ENCODE data around the gene WDFY4. TPM values are rescaled to one million over a fixed set of nuclear protein-coding genes. Genes with fewer than 3 reads are reported as not detected.

WDFY4 gene
- total and polyA plus RNA-seq, 8 donors, result 0.15 to 8.0 (median 2.7) TPM

GRCh38 chr10:48769706-48770435 lies 85.2 kb downstream of the WDFY4 start:
- intact Hi-C loops (cut with DNase I; ENCODE audit: low total_unique reads), result no loop called here
- 77 to 86% (median 83%) methylated on average over 15 of the region's 15 CpGs for WGBS, 5 donors
- TF ChIP-seq POLR2A (IDR thresholded peaks at IDR 0.05) (no peak), POLR2AphosphoS5 (IDR thresholded peaks at IDR 0.05) (no peak), EP300 (IDR thresholded peaks at IDR 0.05) (no peak), CTCF (IDR thresholded peaks at IDR 0.05) (no peak)
- Histone ChIP-seq H3K4me1 (no peaks in the 10 kb centered on the region), H3K4me3 (no peak overlapping the region), H3K27me3 (peaks cover 0 to 4% (median 0%) of the 10 kb centered on the region in 3 donors), H3K27ac (no peak overlapping the region), H3K36me3 (no peaks in the 10 kb centered on the region), H3K9me3 (no peaks in the 10 kb centered on the region)
- no peak for DNase-seq

GRCh38 chr10:48770561-48771089 lies 86.0 kb downstream of the WDFY4 start:
- intact Hi-C loops (cut with DNase I; ENCODE audit: low total_unique reads), result no loop called here
- peaks cover 0 to 4% (median 0%) of the 10 kb centered on the region in 3 donors for H3K27me3 ChIP-seq
- H3K4me1 ChIP-seq, result no peaks in the 10 kb centered on the region
- H3K4me3 ChIP-seq, result no peak overlapping the region
- no peak for TF ChIP-seq CTCF (IDR thresholded peaks at IDR 0.05)
- TF ChIP-seq POLR2A (IDR thresholded peaks at IDR 0.05), result no peak
- TF ChIP-seq EP300 (IDR thresholded peaks at IDR 0.05), result no peak
- TF ChIP-seq POLR2AphosphoS5 (IDR thresholded peaks at IDR 0.05), result no peak
- no peaks in the 10 kb centered on the region for H3K36me3 ChIP-seq
- no peak overlapping the region for H3K27ac ChIP-seq
- no peaks in the 10 kb centered on the region for H3K9me3 ChIP-seq
- 52 to 65% (median 61%) methylated on average over 1 of the region's 1 CpG for WGBS, 5 donors
- DNase-seq, result no peak

GRCh38 chr10:48771234-48771633 lies 86.6 kb downstream of the WDFY4 start:
- H3K27me3 ChIP-seq, result peaks cover 0 to 4% (median 0%) of the 10 kb centered on the region in 3 donors
- H3K9me3 ChIP-seq, result no peaks in the 10 kb centered on the region
- no peak for TF ChIP-seq EP300 (IDR thresholded peaks at IDR 0.05)
- no peak for TF ChIP-seq POLR2A (IDR thresholded peaks at IDR 0.05)
- no peak for TF ChIP-seq POLR2AphosphoS5 (IDR thresholded peaks at IDR 0.05)
- no peak for TF ChIP-seq CTCF (IDR thresholded peaks at IDR 0.05)
- H3K4me3 ChIP-seq, result no peak overlapping the region
- WGBS, 5 donors, result 74 to 84% (median 75%) methylated on average over 4 of the region's 4 CpGs
- no peak overlapping the region for H3K27ac ChIP-seq
- no peaks in the 10 kb centered on the region for H3K36me3 ChIP-seq
- H3K4me1 ChIP-seq, result no peaks in the 10 kb centered on the region
- no peak for DNase-seq
- intact Hi-C loops (cut with DNase I; ENCODE audit: low total_unique reads), result no loop called here

- no peaks in the 10 kb centered on the region for H3K9me3 ChIP-seq
- H3K27ac ChIP-seq, result no peak overlapping the region
- TF ChIP-seq CTCF (IDR thresholded peaks at IDR 0.05), result no peak
- TF ChIP-seq POLR2A (IDR thresholded peaks at IDR 0.05), result no peak
- no peak for TF ChIP-seq POLR2AphosphoS5 (IDR thresholded peaks at IDR 0.05)
- no peak for TF ChIP-seq EP300 (IDR thresholded peaks at IDR 0.05)
- H3K36me3 ChIP-seq, result no peaks in the 10 kb centered on the region
- DNase-seq, result no peak
- WGBS, 5 donors, result 83 to 90% (median 85%) methylated on average over 10 of the region's 10 CpGs
- peaks cover 0 to 4% (median 0%) of the 10 kb centered on the region in 3 donors for H3K27me3 ChIP-seq
- intact Hi-C loops (cut with DNase I; ENCODE audit: low total_unique reads), result no loop called here
- no peaks in the 10 kb centered on the region for H3K4me1 ChIP-seq
- H3K4me3 ChIP-seq, result no peak overlapping the region
These were observed 87.4 kb downstream of the WDFY4 start for GRCh38 chr10:48772059-48772458.
